Activated CD8-positive, alpha-beta memory T cell treated with anti-CD3 and anti-CD28 coated beads for 24 hours (primary cell): ENCODE results near the gene ECT2L.

Experiments used
- DNase-seq: peaks from one replicate; pipeline ENCODE4 v3.0.0-alpha.2; 2020

ECT2L gene

DNA sequence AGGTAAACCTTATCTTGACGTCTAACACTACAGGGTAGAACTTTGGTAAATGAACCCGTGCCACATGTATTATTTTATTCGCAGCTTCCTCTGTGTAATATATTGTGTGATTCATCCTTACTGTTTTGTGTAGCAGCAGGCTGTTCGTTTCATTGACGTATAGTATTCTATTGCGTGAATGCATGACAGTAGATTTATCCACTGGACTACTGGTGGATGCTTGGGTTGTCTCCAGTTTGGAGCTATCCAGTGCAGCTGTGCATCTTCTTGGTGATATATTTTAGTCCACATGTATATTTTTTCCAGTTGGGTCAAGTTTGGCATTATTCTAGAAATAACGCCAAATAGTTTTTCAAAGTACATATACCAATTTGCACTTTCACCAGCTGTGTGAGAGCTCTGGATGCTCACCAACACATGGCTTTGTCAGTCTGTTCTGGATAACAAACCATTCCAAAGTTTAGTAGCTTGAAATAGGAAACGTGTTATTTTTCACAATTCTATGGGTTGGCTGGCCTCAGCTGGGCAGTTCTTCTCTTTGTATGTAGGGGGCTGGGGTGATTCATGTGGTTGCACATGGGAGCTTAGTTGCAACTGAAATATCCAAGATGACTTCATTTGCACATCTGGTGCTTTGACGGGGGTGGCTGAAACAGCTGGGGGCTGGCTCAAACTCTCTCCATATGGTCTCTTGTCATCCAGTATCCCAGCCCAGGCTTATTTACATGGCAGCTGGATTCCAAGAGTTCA lies 9.3 kb downstream of the ECT2L start:
- no peak for DNase-seq

DNA sequence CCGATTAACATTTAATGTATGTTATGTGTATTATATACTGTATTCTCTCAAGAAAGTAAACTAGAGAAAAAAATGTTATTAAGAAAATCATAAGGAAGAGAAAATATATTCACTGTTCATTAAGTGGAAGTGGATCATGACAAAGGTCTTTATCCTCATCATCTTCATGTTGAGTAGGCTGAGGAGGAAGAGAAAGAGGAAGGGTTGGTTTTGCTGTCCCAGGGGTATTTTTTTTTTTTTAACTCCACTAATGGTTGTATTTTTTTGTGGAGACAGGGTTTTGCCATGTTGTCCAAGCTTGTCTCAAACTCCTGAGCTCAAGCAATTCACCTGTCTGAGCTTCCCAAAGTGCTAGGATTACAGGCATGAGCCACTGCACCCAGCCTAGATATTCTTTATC lies 11.0 kb downstream of the ECT2L start:
- DNase-seq: no peak

DNA sequence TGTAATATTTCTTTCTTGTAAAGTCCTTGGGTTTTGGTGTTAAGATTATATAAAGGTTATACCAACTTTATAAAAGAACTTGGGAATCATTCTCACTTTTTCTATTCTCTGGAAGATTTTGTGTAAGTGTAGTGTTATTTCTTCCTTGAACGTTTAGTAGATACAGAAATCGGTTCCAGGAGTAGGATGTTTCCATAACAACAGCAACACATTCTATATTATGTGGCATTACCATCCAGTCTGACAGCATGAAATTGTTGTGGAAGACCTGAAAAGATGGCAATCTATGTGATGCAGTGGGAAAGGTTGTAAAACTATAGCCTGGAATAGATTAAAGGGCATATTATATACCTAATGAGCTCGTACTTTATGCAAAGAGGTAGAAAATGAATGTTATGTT lies 13.8 kb downstream of the ECT2L start:
- no peak for DNase-seq

DNA sequence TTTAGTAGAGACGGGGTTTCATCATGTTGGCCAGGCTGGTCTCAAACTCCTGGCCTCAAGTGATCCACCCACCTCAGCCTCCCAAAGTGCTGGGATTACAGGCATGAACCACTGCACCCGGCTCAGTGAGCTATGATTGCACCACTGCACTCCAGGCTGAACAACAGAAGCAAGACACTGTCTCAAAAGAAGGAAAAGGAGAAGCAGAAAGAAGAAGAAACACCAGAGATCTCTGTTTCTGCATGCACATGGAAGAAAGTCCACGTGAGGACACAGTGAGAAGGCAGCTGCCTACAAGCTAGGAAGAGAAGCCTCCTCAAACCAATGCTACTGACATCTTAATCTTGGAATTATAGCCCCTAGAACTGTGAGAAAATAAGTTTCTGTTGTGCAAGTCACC lies 16.0 kb downstream of the ECT2L start:
- DNase-seq: no peak

DNA sequence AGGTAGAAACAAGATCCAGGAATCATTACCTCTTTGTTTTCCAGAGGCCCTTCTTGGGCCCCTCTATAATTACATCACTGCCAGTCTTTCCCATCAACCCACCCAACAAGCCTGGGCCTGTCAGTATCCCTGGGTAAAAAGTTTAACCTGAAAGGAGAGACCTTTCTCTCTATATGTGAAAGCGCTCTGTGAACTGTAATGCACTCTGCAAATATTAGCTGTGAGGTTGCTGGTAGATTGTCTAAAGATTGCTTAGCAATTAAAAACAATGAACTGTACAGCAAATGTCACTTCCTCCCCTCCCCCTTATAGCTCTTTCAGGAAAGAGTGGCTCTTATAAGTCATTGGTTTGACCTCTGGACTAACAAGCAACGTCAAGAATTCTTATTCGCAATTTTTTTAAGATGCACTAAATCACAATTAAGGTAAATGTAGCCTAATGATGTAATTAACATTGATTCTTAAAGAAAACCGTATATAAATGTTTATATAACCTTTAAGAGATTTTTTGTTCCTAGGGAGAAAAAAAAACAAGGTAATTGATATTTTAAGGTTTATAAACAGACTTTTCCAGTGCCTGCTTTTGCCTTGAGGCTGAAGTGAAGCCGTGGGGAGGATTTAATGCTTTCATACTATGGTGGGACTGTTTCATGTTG lies 18.4 kb downstream of the ECT2L start:
- DNase-seq: no peak

DNA sequence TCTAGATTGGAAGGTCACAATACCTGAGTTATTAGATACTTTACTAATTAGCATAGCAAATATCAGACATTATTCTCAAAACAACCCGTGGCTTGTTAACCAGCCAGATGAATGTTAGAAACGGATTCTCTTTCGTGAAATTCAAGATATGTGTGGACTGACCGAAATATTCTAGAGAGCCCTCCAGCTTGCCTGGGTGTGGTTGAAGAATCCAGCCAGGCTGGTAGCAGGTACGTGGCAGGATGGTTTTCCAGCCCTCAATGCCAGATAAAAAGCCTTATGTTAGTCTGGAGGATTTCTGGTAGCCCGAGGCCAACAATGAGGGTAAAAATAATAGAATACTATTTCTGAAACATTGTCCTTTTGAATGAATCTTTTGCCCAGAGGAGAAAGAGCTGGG lies 19.3 kb downstream of the ECT2L start:
- no peak for DNase-seq

DNA sequence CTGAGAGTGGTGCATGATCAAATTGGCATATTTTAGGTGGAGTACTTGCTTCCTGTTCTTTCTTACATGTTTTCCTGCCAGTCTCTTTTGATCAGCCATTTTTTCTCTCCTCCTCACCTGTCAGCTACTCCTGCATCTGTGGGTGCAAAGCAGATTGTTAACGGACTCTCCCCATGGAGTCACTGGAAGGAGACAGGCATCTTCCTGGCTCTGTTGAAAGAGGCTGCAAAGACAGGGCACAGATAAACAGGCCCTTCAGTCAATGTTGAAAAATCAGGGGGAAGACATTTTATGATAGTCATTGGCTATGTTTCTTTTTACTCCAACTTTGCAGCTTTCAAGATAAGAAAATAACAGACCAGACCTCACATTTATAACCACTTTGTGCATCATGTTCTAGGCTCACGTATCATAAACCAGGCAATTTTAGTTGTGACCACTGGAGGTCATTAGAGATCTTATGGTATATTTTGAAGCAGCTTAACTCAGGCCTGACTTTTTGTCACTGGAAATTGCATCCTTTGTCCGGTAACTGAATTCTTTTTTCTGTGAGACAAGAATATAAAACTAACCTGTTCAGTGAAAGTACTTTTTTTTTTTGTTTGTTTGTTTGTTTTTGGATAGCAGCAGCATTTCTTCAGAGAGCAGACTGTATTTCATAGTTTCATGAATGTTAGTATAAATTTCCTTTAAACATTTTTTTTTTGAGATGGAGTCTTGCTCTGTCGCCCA lies 20.1 kb downstream of the ECT2L start:
- DNase-seq: no peak

DNA sequence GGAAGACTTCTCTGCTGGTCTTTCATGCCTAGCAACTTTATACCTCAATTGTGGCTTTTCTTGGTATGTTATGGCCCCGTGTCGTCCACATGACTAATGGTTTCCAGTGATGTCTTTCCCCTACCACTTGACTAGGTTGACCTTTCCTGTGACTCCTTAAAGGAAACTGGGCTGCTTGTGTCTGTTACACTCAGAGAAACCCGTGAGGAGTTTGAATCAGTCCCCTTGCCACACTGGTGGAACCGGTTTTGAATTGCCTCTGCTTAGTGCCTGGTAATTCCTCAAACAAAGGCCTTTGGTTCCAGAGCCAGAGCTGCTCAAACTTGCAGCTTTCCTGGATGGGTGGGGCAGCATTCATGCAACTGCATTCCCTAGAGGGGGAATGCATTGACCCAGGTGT lies 21.9 kb downstream of the ECT2L start:
- DNase-seq: no peak

DNA sequence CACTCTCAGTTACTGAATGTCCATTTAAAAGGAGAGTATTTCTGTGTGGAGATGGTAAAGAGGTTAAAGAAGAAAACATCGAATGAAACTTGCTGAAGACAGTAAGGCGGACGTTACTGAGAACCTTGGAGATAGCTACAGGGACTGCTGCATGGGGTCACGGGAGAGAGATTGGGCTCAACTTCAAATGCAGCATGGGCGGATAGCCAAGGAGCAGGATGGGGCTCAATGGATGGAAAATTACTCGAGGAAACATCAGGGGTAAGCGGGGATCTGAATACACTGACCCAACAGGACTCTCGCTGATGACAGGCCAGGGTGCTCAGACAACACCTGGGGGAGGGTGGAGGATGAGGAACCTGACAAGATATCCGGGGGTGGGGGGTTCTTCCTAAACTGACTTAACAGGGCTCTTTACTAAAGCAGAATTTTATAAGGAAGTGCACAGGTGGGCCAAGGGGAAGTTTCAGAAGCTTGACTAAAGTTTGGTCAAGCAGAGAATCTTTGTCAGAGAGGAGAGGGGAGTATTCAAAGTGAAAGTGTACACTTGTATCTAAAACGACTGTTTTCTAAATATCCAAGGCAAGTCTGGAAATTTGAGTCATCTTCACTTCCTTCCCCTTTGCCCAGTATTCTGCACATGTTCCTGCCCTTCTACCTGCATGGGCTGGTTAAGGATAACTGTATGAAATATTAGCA lies 22.8 kb downstream of the ECT2L start:
- no peak for DNase-seq

DNA sequence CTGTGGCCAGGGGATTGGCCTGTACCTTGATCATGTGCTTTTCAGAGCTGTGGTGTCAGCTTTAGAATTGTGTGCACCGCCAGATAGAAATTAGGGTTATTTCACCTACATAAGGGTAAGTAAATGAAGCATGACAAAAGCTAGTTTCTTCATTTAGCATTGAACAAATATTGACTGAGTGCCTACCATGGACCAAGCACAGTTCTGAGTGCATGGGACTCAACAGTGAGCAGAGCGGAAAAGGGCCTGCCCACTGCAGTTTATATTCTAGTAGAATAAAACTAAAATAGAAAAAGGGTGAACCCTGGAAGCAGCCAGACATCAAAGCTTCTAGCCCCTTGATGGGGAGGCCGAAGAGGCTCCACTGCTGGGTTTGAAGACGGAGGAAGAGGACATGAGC lies 25.6 kb downstream of the ECT2L start:
- DNase-seq: no peak

DNA sequence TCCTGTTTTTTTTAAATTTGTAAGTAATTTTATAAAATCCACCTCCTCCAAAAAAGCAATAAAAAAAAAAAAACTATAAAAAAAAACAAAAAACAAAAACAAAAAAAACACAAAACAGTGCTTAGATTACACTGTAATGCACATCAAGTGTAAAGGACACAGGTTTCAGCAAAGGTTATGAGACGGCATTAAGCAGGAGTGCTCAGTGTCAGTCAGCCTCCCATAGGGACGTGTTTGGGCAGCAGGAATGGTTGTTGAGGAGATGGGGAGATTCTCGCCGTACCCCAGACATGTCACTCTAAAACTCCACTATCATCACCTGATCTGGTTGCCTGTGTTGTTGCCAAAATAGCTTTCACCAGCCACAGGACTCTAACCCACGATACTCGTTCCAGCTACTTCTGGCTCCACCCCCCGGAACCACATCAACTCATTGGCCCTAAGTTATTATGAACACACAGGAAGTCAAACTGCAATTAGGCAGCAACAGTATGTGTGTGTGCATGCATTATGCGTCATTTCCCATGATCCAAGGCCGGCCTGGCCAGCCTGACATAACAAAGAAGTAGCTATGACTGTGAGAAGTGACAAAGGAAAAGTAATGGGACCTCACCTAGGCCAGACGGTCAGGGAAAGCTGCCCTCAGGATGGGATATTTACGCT lies 28.7 kb downstream of the ECT2L start:
- no peak for DNase-seq

DNA sequence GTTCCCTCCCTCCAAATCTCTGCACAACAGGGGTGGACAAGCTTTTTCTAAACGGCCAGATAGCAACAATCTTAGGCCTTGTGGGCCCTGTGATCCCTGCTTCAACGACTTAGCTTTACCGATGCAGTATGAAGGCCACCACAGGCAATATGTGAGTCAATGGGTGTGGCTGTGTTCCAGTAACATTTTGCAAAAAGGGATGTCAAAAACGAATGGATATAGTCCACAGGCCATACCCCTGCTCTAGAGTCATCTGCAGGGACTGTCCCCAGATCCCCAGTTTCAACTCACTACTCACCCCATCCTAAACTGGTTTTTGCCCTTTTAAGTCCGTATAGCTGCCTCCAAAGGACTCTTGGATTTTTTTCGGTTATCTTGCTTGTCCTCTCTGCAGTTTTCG lies 34.4 kb downstream of the ECT2L start:
- no peak for DNase-seq

DNA sequence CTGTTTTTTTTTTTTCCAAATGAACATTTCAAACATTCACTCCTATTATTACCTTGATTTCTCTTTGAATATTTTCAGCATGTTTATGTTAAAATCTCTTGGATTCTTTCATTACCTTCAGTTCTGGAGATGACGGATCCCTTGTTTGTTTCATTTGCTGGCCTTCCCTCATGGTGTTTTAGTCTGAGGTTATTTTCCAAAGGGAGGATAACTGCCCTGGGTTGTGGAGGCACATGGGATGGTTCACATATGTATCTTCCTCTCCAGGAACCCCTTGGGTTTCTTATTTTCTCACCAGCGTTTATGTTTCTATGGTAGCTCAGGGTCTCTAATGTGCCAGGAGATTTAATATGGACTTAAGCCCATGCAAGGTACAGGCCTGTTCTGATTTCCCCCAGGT lies 36.3 kb downstream of the ECT2L start:
- no peak for DNase-seq

DNA sequence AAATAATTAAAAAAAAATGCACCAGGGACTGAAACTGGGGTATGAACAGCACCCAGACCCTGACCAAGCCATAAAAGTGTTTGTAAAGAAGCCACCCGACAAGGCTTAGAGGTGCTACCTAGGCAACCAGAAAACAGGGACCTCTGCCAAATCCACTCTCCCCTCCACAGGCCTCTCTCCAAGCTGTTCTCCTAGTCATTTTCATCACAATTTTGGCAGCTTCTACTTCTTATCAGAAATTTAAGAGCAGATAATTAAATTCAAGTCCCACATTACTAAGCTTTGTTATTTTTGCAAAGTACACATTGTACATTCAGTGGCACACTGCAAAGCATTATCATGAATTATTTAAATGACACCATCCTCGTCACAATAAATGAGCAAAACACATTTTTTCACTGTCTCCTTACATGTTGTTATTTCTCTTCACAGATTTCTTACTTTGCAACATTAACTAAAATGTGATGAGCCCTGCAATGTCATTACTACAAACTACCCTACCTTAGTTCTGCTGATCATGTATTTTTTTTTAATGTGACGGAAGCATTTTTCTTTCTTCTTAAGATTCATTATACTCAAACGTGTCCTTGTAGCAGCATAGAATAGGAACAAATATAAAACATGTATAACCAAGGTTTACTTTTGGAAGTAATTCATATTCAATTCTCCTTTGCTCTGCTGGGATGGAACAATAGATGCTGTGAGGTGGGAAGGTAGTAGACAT lies 38.1 kb downstream of the ECT2L start:
- no peak for DNase-seq

DNA sequence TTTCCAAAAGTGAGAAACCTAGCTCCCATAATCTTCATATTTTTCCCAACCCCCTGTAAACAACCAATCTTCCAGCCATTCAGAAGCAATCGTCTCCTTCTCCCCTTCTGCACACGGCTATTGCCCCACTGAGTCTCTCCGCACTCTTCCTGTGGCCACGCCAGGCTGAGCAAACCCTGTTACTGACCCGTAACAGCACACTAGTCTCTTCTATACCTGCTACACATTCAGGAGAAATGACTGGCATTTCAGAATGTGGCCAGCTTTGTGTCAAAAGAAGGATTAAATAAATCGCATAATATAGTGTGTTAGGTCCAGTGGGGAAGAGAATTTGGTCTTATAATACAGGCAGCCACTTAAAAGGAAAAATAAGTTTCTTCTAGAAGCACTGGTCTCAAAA lies 41.4 kb downstream of the ECT2L start:
- DNase-seq: no peak

DNA sequence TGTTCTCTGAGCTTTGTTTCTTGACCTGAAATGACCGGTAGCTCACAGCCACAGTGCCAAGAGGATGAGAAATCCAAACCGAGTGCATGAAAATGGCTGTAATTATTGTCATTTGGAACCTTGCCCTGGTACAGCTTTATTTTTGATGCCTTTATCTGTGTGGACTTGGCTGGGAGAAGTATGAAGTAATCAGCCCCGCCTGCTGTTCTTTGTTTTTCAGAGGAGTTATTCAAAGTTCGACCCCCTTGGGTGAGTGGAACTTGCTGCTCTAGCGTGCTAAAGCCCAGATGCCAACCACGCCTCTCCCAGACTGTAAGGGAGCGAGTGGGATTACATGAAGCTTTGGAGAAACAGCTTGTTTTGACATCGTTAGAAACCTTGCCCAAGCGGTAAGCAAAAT lies 48.3 kb downstream of the ECT2L start:
- DNase-seq: no peak

DNA sequence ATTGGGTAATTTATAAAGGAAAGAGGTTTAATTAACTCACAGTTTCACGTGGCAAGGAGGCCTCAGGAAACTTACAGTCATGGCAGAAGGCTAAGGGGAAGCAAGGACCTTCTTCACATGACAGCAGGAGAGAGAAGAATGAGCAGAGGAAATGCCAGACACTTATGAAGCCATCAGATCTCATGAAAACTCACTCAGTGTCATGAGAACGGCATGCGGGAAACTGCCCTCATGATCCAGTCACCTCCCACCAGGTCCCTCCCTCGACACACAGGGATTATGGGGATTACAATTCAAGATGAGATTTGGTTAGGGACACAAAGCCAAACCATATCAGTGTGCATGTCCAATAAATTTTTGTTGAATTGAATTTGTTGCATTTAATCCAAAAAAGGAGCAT lies 52.0 kb downstream of the ECT2L start:
- DNase-seq: no peak

DNA sequence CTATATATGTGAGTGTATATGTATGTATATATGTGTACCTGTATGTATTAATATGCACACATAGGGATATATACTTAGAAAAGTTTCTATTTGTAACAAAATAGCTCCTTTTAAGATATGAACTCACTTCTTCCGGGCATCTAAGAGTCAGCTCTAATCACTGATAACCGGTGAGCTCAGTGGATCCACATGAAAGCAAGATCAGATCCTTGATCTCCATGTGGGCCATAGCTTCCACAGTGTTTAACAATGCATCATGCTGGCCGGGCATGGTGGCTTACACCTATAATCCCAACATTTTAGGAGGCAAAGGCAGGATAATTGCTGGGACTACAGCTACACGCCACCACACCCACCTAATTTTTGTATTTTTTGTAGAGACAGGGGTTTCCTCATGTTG lies 52.6 kb downstream of the ECT2L start:
- DNase-seq: no peak

DNA sequence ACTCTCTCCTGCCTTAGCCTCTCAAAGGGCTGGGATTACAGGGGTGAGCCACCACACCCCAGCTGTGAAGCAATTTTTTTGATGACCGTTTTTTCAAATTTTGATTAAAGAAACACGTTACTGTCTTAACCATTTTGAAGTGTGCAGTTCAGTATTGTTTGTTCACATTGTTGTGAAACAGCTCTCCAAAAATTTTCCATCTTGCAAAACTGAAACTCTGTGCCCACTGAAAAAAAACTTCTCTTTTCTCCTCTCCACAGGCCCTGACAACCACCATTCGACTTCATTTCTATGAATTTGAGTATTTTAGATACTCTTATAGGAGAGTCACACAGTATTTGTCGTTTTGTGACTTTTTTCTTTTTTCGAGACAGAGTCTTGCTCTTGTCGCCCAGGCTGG lies 53.9 kb downstream of the ECT2L start:
- DNase-seq: no peak

DNA sequence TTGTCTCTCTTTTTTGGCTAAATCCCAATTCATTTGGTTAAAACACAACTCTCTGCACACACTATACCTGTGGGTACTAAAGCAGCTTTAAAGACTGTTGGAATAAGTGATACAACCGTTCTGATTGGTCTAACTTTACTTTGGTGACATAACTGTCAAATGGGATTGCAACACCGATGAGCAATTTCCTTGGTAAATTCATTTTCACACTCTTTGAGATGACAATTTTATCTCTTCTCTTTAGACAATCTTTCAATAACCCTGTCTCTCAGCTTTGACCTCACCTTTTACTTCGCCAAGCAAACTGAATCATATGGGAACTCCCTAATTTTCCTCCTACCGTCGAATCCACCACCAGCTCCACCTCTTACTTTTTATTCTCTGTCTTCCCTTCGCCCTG lies 60.8 kb downstream of the ECT2L start:
- DNase-seq: no peak

DNA sequence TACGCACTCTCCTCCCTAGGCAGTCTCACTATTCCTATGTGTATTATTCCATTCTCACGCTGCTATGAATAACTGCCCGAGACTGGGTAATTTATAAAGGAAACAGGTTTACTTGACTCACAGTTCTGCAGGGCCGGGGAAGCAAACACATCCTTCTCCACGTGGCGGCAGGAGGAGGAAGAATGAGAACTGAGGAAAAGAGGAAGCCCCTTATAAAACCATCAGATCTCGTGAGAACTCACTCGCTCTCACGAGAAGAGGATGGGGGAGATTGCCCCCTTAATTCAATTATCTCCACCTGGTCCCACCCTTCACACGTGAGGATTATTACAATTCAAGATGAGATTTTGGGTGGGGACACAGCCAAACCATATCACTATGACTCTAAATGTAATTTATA lies 61.9 kb downstream of the ECT2L start:
- no peak for DNase-seq

DNA sequence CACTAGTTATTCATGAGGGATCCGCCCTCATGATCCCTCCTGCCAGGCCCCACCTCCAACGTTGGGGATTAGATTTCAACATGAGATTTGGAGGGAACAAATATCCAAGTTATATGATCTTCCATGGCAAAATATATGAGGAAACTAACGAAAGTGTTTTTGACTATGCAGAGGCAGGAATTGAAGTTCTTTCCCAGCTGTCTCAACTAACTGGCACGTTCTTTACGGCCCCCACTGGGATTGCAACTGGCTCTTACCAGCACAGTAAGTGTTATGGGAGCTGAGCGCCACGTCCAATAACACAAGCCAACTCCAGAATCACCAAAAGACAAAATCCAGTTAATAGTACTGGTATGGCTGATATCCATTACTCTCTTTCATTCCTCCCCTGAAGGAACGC lies 66.6 kb downstream of the ECT2L start:
- DNase-seq: no peak
